Fibroblast of skin of left quadriceps (primary cell): ENCODE results near the gene AQP12A.
"Not testable (repeated sequence)": the region's sequence is repeated elsewhere in the genome, so short reads cannot be mapped to it uniquely, and the experiment has no call there.

Source experiments
- DNase-seq, 2 experiments: peaks; one replicate each; pipeline ENCODE4 v3.0.0-alpha.2; 2013; ENCODE audit warnings: low read depth in 2 of 2

Gene AQP12A

GRCh38 chr2:240687741-240688552, 3.7 kb upstream of the AQP12A start:
- DNase-seq: no peak

DNA sequence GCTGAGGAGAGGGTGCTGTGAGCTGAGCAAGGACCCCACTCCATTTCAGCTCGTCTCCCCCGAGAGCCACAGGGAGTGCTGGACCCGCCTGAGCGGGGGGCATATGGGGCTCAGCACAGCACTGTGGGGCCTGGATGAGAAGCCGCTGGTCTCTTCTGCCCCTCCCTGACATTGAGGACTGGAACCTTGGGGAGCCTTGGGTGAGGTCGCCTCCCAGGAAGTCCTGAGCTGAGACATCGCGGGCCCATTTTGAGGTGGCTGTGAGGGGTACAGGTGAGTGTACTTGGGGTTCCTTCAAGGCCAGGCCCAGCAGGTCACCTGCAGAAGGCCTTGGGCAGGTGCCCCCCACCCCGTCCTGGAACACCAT, 3.1 kb upstream of the AQP12A start:
- no peak for DNase-seq

DNA sequence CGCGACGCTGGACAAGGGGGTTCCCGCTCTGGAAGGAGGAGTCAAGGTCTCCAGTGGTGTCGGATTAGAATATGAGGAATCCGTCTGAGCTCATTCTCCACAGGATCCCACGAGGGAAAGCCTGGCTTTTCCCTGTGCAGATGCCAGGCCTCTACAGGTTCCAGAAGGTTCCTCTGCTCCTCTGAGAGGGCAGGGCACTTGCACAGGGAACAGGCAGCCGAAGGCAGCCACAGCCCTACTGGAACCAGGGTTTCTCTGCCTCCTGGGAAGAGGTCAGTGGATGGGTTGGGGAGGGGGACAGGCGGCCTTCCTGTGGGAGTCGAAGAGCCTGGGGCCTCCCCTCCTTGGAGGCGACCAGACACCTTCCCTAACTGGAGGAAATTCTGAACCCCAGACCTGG, 1.7 kb upstream of the AQP12A start:
- DNase-seq: no peak

DNA sequence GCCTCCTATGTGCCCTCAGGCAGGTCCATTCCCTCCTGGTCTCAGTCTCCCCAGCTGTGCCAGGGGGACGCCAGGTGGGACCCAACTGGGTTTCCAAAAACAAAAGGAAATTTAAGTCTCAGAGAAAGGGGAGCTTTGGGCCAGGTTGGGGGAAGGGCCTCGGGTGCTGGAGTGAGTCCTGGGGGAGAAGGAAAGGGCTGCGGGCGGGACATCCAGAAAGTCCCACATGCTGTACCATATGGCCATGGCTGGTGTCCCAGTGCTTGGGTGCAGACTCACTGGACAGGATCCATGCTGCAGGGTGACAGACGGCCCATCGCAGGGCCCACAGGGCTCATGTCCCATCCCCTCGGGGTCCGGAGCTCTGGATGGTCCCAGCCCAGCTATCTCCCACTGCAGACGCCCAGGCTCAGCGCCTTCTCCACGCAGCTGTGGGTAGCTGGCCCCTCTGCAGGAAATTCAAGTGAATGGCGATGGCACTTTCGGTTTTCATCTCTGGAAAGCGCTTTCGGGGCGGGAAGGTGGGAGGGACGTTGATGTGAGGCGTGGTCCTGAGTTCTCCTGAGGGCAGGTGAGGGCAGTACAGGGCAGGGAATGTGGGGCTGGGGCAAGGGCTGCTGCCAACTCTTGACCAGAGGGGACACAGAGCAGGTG, 1.1 kb upstream of the AQP12A start:
- DNase-seq: not testable (repeated sequence)

DNA sequence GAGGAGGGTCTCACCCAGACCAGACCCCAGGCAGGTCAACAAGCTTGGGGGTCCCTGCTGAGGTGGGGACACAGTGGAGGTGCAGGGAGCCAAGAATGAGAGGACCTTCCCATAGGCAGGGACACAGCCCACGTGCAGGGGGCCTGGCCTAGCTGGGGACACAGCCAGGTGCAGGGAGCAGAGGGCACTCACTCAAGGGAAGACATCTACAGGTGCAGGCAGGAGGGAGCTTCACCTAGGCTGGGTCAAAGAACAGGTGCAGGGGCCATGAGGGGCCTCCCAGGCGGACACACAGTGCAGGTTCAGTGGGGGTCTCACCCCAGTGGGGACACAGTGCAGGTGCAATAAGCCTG, 615 bp upstream of the AQP12A start:
- DNase-seq: not testable (repeated sequence)

- DNase-seq: not testable (repeated sequence)
These were observed 1.2 kb downstream of the AQP12A start for GRCh38 chr2:240692583-240693561.

DNA sequence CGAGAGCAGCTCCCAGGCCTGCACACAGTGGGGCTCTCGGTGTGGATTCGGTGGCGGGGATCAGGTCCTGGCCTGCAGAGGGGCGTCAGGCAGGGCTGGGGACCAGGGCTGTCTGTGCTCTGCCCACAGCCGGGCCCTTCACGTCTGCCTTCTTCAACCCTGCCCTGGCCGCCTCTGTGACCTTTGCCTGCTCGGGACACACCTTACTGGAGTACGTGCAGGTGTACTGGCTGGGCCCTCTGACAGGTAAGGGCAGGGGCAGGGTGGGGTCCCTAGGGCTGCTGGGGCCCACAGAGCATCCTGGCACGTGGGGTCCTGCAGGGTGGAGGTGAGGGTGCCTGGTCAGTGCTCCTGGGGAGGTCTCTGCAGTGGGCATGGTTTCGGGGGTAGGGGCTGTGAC, 2.6 kb downstream of the AQP12A start:
- DNase-seq: not testable (repeated sequence)

DNA sequence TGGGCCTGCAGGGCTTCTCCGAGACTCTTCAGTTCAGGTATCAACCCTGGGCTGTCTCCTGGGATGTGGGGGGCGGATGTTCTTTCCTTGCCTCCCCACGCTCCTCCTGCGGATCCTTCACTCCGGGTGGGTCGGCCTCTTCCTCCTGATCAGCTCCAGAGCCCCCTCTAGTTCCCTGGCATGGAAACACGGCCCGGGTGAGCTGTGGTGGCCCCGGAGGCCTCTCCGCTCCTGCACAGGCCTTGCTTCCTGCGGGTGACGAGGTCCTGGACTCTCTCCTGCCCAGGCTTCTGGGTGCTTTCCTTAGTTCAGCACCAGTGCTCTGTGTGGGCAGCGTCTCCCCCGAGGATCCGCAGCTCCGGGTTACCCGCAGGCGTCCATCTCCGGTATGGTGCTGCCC, 3.9 kb downstream of the AQP12A start:
- DNase-seq: not testable (repeated sequence)

DNA sequence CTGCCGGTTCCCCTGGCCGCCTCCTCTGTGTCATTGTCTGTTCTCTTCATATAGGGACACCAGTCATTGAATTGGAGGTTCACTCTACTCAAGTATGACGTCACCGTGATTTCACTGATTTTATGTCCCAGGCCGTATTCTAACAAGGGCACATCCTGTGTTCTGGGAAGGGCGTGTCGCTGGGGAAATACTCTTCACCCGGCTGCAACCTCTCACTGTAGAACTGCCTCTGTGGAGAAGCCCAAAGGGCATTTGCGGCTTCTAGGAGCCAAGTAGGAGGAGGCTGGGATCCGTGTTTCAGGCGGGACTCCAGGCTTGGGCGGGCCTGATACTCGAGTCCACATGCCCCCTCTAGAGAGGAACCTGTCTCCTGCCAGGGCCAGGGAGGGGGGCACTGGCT, 4.8 kb downstream of the AQP12A start:
- DNase-seq: not testable (repeated sequence)

- not testable (repeated sequence) for DNase-seq
These were observed 7.3 kb downstream of the AQP12A start for GRCh38 chr2:240698852-240699561.

GRCh38 chr2:240699835-240700234, 8.2 kb downstream of the AQP12A start:
- not testable (repeated sequence) for DNase-seq

GRCh38 chr2:240700616-240701015, 8.9 kb downstream of the AQP12A start:
- not testable (repeated sequence) for DNase-seq

GRCh38 chr2:240701091-240701735, 9.5 kb downstream of the AQP12A start:
- no peak for DNase-seq

GRCh38 chr2:240701736-240702639, 10.3 kb downstream of the AQP12A start:
- DNase-seq: no peak

DNA sequence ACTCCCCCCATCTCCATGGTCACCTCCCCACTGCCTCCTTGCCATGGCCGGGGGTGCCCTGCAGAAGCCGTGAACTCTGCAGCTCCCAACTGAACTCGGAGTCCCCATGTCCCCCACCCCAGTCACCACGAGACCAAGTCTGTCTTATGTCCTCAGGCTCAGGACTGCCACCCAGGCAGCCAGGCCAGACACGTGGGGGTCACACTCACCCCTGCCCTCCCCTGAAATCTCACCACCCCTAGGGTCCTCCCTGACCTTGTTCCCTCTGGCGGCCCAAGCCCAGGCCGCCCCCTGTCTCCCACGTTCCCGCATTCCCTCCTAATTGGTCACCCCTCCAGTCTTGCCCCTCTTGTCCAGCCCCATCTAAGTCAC, 11.0 kb downstream of the AQP12A start:
- DNase-seq: no peak

GRCh38 chr2:240703417-240704341, 12.0 kb downstream of the AQP12A start:
- DNase-seq: no peak

- no peak for DNase-seq
These were observed 13.0 kb downstream of the AQP12A start for GRCh38 chr2:240704651-240705050.

- no peak for DNase-seq
These were observed 13.6 kb downstream of the AQP12A start for GRCh38 chr2:240705204-240705791.
